ENCODE data around the gene FCHSD2. TPM values are rescaled to one million over a fixed set of nuclear protein-coding genes. Genes with fewer than 3 reads are reported as not detected.
"Not testable (repeated sequence)": the region's sequence is repeated elsewhere in the genome, so short reads cannot be mapped to it uniquely, and the experiment has no call there.

FCHSD2 gene
- total and polyA plus RNA-seq, 10 donors = 30.2 to 129 (median 69.7) TPM

DNA sequence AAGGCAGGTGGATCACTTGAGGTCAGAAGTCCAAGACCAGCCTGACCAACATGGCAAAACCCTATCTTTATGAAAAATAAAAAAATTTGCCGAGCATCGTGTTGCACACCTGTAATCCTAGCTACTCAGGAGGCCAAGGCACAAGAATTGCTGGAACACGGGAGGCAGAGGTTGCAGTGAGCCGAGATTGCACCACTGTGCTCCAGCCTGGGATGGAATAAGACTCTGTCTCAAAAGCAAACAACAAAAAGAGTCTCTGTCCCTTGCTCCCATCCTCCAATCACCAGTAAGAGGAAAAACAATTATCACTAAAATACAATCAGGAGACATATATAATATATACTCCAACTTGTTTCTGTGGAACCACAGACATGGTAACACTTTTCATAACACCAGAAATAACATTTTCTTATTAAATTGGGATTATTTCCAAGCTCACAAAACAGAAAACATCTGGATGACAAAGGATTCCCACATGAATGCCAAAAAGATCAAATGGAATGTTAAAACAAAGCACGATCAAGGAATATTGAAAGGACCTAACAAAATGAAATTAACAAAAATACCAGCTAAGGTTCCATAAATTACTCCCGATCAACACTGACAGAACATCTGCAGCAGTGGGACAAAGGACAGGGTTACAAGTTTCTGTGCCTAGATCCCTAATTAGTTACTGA, 15.2 kb downstream of the FCHSD2 start:
- peaks cover 0 to 73% (median 23%) of the 10 kb centered on the region in 6 donors for H3K4me1 ChIP-seq
- TF ChIP-seq POLR2A (IDR thresholded peaks at IDR 0.05) = no peak
- no peak for TF ChIP-seq POLR2AphosphoS5 (IDR thresholded peaks at IDR 0.05)
- TF ChIP-seq, protein P1, sequence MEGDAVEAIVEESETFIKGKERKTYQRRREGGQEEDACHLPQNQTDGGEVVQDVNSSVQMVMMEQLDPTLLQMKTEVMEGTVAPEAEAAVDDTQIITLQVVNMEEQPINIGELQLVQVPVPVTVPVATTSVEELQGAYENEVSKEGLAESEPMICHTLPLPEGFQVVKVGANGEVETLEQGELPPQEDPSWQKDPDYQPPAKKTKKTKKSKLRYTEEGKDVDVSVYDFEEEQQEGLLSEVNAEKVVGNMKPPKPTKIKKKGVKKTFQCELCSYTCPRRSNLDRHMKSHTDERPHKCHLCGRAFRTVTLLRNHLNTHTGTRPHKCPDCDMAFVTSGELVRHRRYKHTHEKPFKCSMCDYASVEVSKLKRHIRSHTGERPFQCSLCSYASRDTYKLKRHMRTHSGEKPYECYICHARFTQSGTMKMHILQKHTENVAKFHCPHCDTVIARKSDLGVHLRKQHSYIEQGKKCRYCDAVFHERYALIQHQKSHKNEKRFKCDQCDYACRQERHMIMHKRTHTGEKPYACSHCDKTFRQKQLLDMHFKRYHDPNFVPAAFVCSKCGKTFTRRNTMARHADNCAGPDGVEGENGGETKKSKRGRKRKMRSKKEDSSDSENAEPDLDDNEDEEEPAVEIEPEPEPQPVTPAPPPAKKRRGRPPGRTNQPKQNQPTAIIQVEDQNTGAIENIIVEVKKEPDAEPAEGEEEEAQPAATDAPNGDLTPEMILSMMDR (IDR thresholded peaks at IDR 0.05 in 8 of 11, conservative IDR thresholded peaks at IDR 0.05 in 3 of 11) = no peak
- H3K4me3 ChIP-seq = no peak overlapping the region
- intact Hi-C loops (cut with DNase I; ENCODE audit: low total_unique reads) = no loop called here
- peaks cover 0 to 19% (median 14%) of the 10 kb centered on the region in 8 donors for H3K9me3 ChIP-seq
- DNase-seq = no peak
- H3K27ac ChIP-seq = peak overlapping the region in 1 of 8 donors; percentile 37
- H3K27me3 ChIP-seq (replicated peaks in 1 of 7) = no peaks in the 10 kb centered on the region
- peaks cover 4 to 98% (median 39%) of the 10 kb centered on the region in 6 donors for H3K36me3 ChIP-seq
- 87 to 92% (median 91%) methylated on average over 6 of the region's 6 CpGs for WGBS, 5 donors

DNA sequence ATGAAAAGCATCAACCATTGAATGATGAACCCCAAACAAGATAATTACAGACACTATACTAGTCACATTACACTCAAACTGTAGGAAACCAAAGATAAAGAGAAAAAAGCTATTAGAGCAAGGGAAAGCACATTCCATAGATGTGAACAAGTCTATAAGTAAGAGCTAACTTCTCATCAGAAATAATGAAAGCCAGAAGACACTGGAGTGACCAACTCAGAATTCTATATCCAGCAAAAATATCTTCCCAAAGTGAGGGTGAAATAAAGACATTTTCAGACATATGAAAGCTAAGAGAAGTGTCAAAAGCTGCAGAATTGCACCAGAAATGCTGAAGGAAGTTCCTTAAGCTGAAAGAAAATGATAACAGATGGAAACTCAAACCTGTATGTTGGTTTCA, 17.3 kb downstream of the FCHSD2 start:
- Histone ChIP-seq H3K27me3 (replicated peaks in 1 of 7) (no peaks in the 10 kb centered on the region), H3K9me3 (peaks cover 0 to 19% (median 14%) of the 10 kb centered on the region in 8 donors), H3K36me3 (peaks cover 3 to 87% (median 31%) of the 10 kb centered on the region in 6 donors), H3K4me1 (peaks cover 0 to 79% (median 30%) of the 10 kb centered on the region in 6 donors), H3K4me3 (no peak overlapping the region), H3K27ac (no peak overlapping the region)
- intact Hi-C loops (cut with DNase I; ENCODE audit: low total_unique reads) = no loop called here
- DNase-seq = no peak
- TF ChIP-seq POLR2AphosphoS5 (IDR thresholded peaks at IDR 0.05) (no peak), POLR2A (IDR thresholded peaks at IDR 0.05) (no peak)
- TF ChIP-seq, protein P1 (IDR thresholded peaks at IDR 0.05 in 8 of 11, conservative IDR thresholded peaks at IDR 0.05 in 3 of 11) = no peak

DNA sequence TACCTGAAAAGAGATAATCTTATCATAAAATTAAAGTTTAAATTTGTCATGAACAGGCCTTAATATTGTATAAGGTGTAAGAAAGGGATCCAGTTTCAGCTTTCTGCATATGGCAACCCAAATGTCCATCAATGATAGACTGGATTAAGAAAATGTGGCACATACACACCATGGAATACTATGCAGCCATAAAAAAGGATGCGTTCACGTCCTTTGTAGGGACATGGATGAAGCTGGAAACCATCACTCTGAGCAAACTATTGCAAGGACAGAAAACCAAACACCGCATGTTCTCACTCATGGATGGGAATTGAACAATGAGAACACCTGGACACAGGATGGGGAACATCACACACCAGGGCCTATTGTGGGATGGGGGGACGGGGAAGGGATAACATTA, 18.2 kb downstream of the FCHSD2 start:
- peaks cover 3 to 87% (median 26%) of the 10 kb centered on the region in 6 donors for H3K36me3 ChIP-seq
- H3K4me1 ChIP-seq = peaks cover 0 to 79% (median 33%) of the 10 kb centered on the region in 6 donors
- H3K27me3 ChIP-seq (replicated peaks in 1 of 7); intact Hi-C loops (cut with DNase I; ENCODE audit: low total_unique reads); DNase-seq; H3K4me3 ChIP-seq; H3K27ac ChIP-seq: not testable (repeated sequence)
- WGBS, 5 donors = 95 to 100% (median 99%) methylated on average over 4 of the region's 4 CpGs
- peaks cover 0 to 19% (median 14%) of the 10 kb centered on the region in 8 donors for H3K9me3 ChIP-seq

DNA sequence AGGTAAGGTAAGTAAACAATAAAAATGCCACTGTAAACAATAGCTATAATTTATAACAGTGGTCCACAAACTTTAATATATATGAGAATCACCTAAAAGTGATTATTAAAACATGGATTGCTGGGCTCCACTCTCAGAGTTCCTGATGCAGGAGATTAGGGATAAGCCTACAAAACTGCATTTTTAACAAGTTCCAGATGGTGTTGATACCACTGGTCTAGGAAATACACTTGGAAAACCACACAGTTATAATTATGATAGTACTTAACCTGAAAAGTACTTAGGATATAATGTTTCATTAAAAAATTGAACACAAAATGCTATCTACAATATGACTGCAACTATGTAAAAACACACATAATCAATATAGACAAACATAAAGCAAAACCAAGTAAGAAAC, 20.4 kb downstream of the FCHSD2 start:
- TF ChIP-seq, protein P1 (IDR thresholded peaks at IDR 0.05 in 8 of 11, conservative IDR thresholded peaks at IDR 0.05 in 3 of 11) = no peak
- TF ChIP-seq POLR2A (IDR thresholded peaks at IDR 0.05) = no peak
- no peak for TF ChIP-seq POLR2AphosphoS5 (IDR thresholded peaks at IDR 0.05)
- Histone ChIP-seq H3K27me3 (replicated peaks in 1 of 7) (no peaks in the 10 kb centered on the region), H3K4me1 (peaks cover 4 to 79% (median 46%) of the 10 kb centered on the region in 6 donors), H3K4me3 (no peak overlapping the region), H3K36me3 (peaks cover 3 to 77% (median 18%) of the 10 kb centered on the region in 6 donors), H3K9me3 (peaks cover 0 to 19% (median 14%) of the 10 kb centered on the region in 8 donors), H3K27ac (no peak overlapping the region)
- intact Hi-C loops (cut with DNase I; ENCODE audit: low total_unique reads) = no loop called here
- no peak for DNase-seq
